HepG2 (cell line): Measurements from ENCODE around the gene HMGCS2. TPM values are rescaled to one million over a fixed set of nuclear protein-coding genes. Genes with fewer than 3 reads are reported as not detected.

ENCODE experiments used
- ATAC-seq: fragments of 200-7000 bp; cut with Tn5 transposase; 3 replicates; pipeline ENCODE4 v1.9.1; 2020; ENCODE audit warnings: mild to moderate bottlenecking, moderate library complexity
- BruUV-seq: library from RNA; stranded (reverse); fragments of 400-500 nt; replicated peaks from 2 replicates; lab custom pipeline; 2021; lab: Mats Ljungman, UMichigan
- CTCF ChIA-PET: fragments of 300-600 bp; formaldehyde crosslinking; extraction: SDS; loops from one replicate; lab custom pipeline; 2021; ENCODE audit warnings: low total read pairs, inconsistent platforms, low intra/inter-chr PET ratio; lab: Yijun Ruan, JAX
- POLR2A ChIA-PET: fragments of 350-600 bp; sonication (Branson Sonifier 250); formaldehyde crosslinking; loops from one replicate; lab custom pipeline; 2020; ENCODE audit warnings: antibody characterized with exemption, inconsistent platforms; lab: Yijun Ruan, JAX
- DNase-seq: peaks from one replicate; pipeline ENCODE4 v3.0.0-alpha.2; 2015; ENCODE audit warnings: low spot score
- FAIRE-seq: peaks from 3 replicates; lab custom pipeline; 2011; peaks lifted over from hg19 to GRCh38; lab: Jason Lieb, UNC
- H2AFZ ChIP-seq: one replicate; pipeline ENCODE4 v1.6.1; 2011; ENCODE audit warnings: low read length, inconsistent platforms
- H3K27ac ChIP-seq: fragments of 300-600 bp; 3 replicates; pipeline ENCODE4 v1.8.0; 2011; ENCODE audit warnings: mixed run types, mild to moderate bottlenecking, mixed read lengths, low read length, inconsistent platforms; ENCODE audit not compliant: insufficient read depth; ENCODE audit errors: extremely low read length
- H3K27me3 ChIP-seq, 2 experiments: fragments of 200-600 bp in 1 of 2; 2 replicates in 1 of 2; 3 replicates in 1 of 2; pipeline versions ENCODE4 v1.6.0 to v1.8.0; 2011; ENCODE audit warnings: low read length in 2 of 2, mild to moderate bottlenecking in 2 of 2, moderate library complexity in 2 of 2, inconsistent platforms in 1 of 2; ENCODE audit not compliant: insufficient read depth in 2 of 2, control insufficient read depth in 1 of 2
- H3K36me3 ChIP-seq, 2 experiments: fragments of 200-600 bp in 1 of 2; replicated peaks in 1 of 2; 2 replicates in 1 of 2; 3 replicates in 1 of 2; pipeline versions ENCODE4 v1.5.1 to v1.8.0; 2011; ENCODE audit warnings: low read length in 2 of 2, inconsistent platforms in 1 of 2; ENCODE audit not compliant: insufficient read depth in 2 of 2, control insufficient read depth in 1 of 2
- H3K4me1 ChIP-seq: 2 replicates; pipeline ENCODE4 v1.5.1; 2012; ENCODE audit warnings: low read length, inconsistent platforms; ENCODE audit not compliant: insufficient read depth
- H3K4me2 ChIP-seq: 2 replicates; pipeline ENCODE4 v1.6.0; 2011; ENCODE audit warnings: low read depth, low read length, inconsistent platforms
- H3K4me3 ChIP-seq, 3 experiments: fragments of 200-600 bp in 1 of 3; sonication (generic), shearing (Covaris generic) in 1 of 3; replicated peaks in 1 of 3; 2 replicates each; pipeline ENCODE4 v1.5.1; 2011 to 2016; ENCODE audit warnings: low read length in 3 of 3, inconsistent platforms in 2 of 3, low read depth in 2 of 3, mild to moderate bottlenecking in 2 of 3, control low read depth in 1 of 3, mixed read lengths in 1 of 3; ENCODE audit not compliant: insufficient read depth in 1 of 3
- H3K79me2 ChIP-seq: one replicate; pipeline ENCODE4 v1.6.1; 2011; ENCODE audit warnings: low read length, inconsistent platforms; ENCODE audit not compliant: insufficient read depth
- H3K9ac ChIP-seq: 2 replicates; pipeline ENCODE4 v1.6.0; 2011; ENCODE audit warnings: mild to moderate bottlenecking, low read depth, low read length, inconsistent platforms; ENCODE audit not compliant: insufficient read depth
- H3K9me3 ChIP-seq: 2 replicates; pipeline ENCODE4 v1.5.1; 2012; ENCODE audit warnings: mild to moderate bottlenecking, low read length
- H4K20me1 ChIP-seq: 2 replicates; pipeline ENCODE4 v1.6.0; 2011; ENCODE audit warnings: inconsistent platforms, mild to moderate bottlenecking, low read length, moderate library complexity; ENCODE audit not compliant: insufficient read depth
- AGO2 ChIP-seq: fragments of 200-400 bp; formaldehyde crosslinking; optimal IDR thresholded peaks from 2 replicates; pipeline ENCODE3; 2017; ENCODE audit warnings: mild to moderate bottlenecking, low read depth, low read length, moderate library complexity
- ATF3 ChIP-seq: sonication (generic); formaldehyde crosslinking; IDR thresholded peaks from 2 replicates; pipeline ENCODE4 v1.4.0; 2020; ENCODE audit warnings: missing genetic modification reagents
- ATF6 ChIP-seq: sonication (generic); formaldehyde crosslinking; conservative IDR thresholded peaks from 2 replicates; pipeline ENCODE4 v1.4.0; 2020; ENCODE audit warnings: missing genetic modification reagents
- CCAR2 ChIP-seq: fragments of 200-400 bp; formaldehyde crosslinking; optimal IDR thresholded peaks from 2 replicates; pipeline ENCODE3; 2018; ENCODE audit warnings: low read depth, mild to moderate bottlenecking, low read length, moderate library complexity
- GATAD2A ChIP-seq: IDR thresholded peaks from 2 replicates; pipeline ENCODE4 v1.6.1; 2016
- POLR2A ChIP-seq, 2 experiments: IDR thresholded peaks; 2 replicates each; pipeline ENCODE4 v1.6.1; 2011; ENCODE audit warnings: low read depth in 2 of 2, low read length in 2 of 2, mild to moderate bottlenecking in 1 of 2, moderate library complexity in 1 of 2; ENCODE audit not compliant: insufficient read depth in 1 of 2
- PTBP1 ChIP-seq: fragments of 200-400 bp; formaldehyde crosslinking; IDR thresholded peaks from 2 replicates; pipeline ENCODE4 v1.6.1; 2018; ENCODE audit warnings: low read length, low read depth; ENCODE audit not compliant: poor library complexity, severe bottlenecking
- SKI ChIP-seq: fragments of 450-650 bp; IDR thresholded peaks from one replicate; pipeline ENCODE4 v1.6.1; 2018; ENCODE audit warnings: mild to moderate bottlenecking; ENCODE audit not compliant: partially characterized antibody
- ZFP90 ChIP-seq: sonication (generic); formaldehyde crosslinking; IDR thresholded peaks from 2 replicates; pipeline ENCODE4 v1.8.0; 2022; ENCODE audit warnings: missing genetic modification reagents, mild to moderate bottlenecking, inconsistent platforms, borderline replicate concordance
- WGBS: methylation state at CpG from one replicate; pipeline ENCODE4 v1.1.6; 2017; ENCODE audit warnings: low lambda C conversion rate; 5-methylcytosine and 5-hydroxymethylcytosine counted together
- in situ Hi-C: cut with HindIII; loops from 2 replicates; pipeline ENCODE4 v1.10.0; 2017; ENCODE audit warnings: low pct_unique_long_range_greater_than_20kb; ENCODE audit not compliant: extremely low pct_ligation_motif_present
- intact Hi-C: fragments of 100-400 bp; cut with micrococcal nuclease; formaldehyde crosslinking; loops from one replicate; pipeline ENCODE4 v1.10.0; 2022; ENCODE audit not compliant: unreplicated experiment
- polyA plus RNA-seq, 8 experiments: library from polyadenylated mRNA; depleted of rRNA in 3 of 8; stranded (reverse) in 7 of 8; unstranded in 1 of 8; fragments of >200 nt; fragmentation: Illumina TruSeq in 4 of 8; extraction: Trizol in 4 of 8; gene quantifications; 2 replicates each; pipeline versions ENCODE4 v1.2.1 to v1.2.3, GENCODE V29; 2011 to 2016; ENCODE audit warnings: low read depth in 4 of 8, missing spikeins in 1 of 8, mixed read lengths in 1 of 8; ENCODE audit not compliant: insufficient read depth in 1 of 8
- total RNA-seq, 5 experiments: library from RNA; depleted of rRNA; stranded (reverse); fragments of >200 nt; fragmentation: Illumina TruSeq; extraction: Trizol; gene quantifications; 2 replicates each; pipeline ENCODE4 v1.2.3, GENCODE V29; 2016; ENCODE audit warnings: low read depth in 1 of 5

HMGCS2 gene
- total and polyA plus RNA-seq, 2 of the 13 experiments (the other 11 are each of a cell fraction or from before 2014, with no cell fraction given), result 0.44 to 1.5 TPM

- intact Hi-C loops (no loop called here), in situ Hi-C loops (no loop called here)
- 100% methylated on average over 2 of the region's 7 CpGs for WGBS
- TF ChIP-seq ATF3, result no peak
- no peak for TF ChIP-seq GATAD2A (CRISPR knock-in tag)
- TF ChIP-seq POLR2A (IDR thresholded peaks at IDR 0.05; ENCODE audit: insufficient read depth in 1 of 2, low read depth in 2 of 2, low read length in 2 of 2), result 0 out of 4 replicates have a peak, but pooled peaks of 1 of the 2 experiments have one; percentile 16
- no peak for TF ChIP-seq PTBP1
- TF ChIP-seq ATF6, result no peak
- no peak for TF ChIP-seq CCAR2
- TF ChIP-seq ZFP90 (CRISPR knock-in tag), result no peak
- peak; percentile 50 for TF ChIP-seq AGO2
- no peak for TF ChIP-seq SKI
- H3K79me2 ChIP-seq, result no peaks in the 10 kb centered on the region
- no peak overlapping the region for H3K9ac ChIP-seq
- H3K36me3 ChIP-seq, result peaks cover 32 to 63% of the 10 kb centered on the region in 2 experiments
- CTCF ChIA-PET, result no interaction called here
- BruUV-seq, result no TSS peak
- POLR2A ChIA-PET, result interaction anchor here (1.6 to 2.3 kb wide), 2 partner anchors 30 to 37 kb away, joined by 6 to 7 read pairs; no protein-coding TSS in a partner anchor
- H2AFZ ChIP-seq, result no peak overlapping the region
- no peak overlapping the region for H3K4me3 ChIP-seq
- H3K4me1 ChIP-seq, result peaks cover 32% of the 10 kb centered on the region
- FAIRE-seq (no peak), ATAC-seq (no peak), DNase-seq (no peak)
- H3K27ac ChIP-seq, result no peak overlapping the region
- no peaks in the 10 kb centered on the region for H3K9me3 ChIP-seq
- H3K4me2 ChIP-seq, result no peak overlapping the region
- no peaks in the 10 kb centered on the region; the same call in 1 of the 2 replicates for H4K20me1 ChIP-seq
- no peaks in the 10 kb centered on the region for H3K27me3 ChIP-seq
Observed at GRCh38 chr1:119742677-119743076, 26.0 kb downstream of the HMGCS2 start.
